DMS 273 (cell line): Measurements from ENCODE around the gene FIBP.

Experiments used
- DNase-seq: peaks from one replicate; lab custom pipeline; 2025; ENCODE audit not compliant: unreplicated experiment; lab: John Stamatoyannopoulos, UW

The FIBP gene

DNA sequence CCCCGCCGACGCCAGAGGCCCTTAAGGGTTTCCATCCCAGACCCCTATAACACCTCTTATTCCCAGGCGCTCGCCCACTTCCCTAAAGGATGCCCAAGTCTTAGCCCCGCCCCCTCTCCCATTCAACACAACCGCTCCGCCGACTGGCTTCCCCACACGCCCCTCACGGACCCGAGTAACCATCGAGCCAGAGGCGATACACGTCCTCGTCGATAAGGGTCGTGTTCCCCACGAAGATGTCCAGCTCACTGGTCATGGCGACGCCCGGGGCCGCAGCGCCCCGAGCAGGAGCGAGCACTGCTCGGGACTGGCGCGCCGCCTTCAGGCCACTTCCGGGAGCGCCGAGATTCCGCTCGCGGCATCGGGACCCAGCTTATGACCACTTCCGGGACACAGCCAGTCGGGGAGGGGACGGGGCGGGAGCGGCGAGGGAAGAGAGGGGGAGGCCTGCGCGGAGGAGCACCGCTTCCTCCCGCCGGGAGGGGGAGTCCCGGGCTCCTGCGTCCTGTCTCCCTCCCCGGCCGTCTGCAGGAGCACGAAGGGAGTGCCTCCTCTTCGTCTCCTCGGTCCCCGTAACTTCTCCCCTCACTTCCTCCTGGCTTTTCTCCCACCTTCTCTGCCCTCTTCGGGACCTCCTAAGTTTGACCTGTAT is at the start of gene FIBP:
Gene FIBP (minus strand): TSS at position 309 of the 652 bp plus-strand sequence. CDS start 53 bp downstream, at position 256.
- peak; percentile 97 for DNase-seq

GRCh38 chr11:65937766-65938165 is 49.5 kb upstream of the FIBP start:
- DNase-seq = no peak

DNA sequence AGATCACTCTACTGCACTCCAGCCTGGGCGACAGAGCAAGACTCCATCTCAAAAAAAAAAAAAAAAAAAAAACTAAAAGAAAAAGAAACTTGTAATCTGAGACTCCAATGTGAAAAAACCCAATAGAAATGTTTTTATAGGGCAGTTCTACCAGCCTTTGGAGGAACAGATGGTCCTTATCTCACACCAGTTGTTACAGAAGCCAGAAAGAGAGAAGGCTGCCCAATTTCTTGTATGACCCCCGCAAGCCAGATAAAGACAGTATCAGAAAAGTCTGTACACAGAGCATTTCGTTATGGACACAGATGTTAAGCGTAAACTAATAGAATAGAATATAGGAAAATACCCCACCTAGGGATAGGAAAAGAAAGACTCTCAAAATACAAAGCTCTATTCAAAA is 45.7 kb upstream of the FIBP start:
- peak; percentile 86 for DNase-seq

- DNase-seq = peak; percentile 48
Measured at GRCh38 chr11:65932558-65932919, 44.3 kb upstream of the FIBP start.

DNA sequence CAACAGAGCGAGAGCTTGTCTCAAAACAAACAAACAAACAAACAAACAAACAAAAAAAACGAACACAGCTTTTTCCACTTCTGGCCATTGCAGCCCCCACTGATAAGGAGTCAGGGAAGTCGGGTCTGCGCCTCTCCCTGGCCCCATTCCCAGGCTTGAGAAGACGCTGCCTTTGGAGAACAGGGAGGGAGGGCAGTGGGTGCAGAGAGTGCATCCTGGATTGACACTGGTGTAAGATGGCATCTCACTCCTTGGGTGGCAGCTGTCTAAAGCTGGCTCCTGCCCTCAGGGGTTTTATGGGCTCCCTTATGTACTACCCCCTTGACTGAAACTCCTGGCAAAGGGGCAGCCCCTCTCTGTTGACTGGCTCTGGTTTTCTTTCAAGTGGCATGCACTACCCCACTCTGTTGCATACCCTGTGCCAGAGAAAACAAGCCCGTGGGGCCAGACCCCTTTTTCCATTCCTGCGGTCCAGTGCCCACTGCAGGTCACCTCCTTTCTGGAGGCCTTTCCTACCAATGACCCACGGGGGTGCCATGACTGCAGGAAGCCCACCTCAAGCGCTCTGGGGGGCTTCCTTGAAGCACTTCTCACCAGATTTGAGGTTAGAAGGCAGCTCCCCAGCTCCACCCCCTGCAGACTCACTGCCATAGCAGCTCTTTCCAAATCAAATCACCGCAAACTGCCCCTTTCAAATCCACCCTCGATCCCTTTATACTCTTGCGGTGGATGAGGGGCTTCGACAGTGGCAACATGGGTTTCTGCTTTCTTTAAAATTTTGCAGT is 43.7 kb upstream of the FIBP start:
- DNase-seq = no peak

DNA sequence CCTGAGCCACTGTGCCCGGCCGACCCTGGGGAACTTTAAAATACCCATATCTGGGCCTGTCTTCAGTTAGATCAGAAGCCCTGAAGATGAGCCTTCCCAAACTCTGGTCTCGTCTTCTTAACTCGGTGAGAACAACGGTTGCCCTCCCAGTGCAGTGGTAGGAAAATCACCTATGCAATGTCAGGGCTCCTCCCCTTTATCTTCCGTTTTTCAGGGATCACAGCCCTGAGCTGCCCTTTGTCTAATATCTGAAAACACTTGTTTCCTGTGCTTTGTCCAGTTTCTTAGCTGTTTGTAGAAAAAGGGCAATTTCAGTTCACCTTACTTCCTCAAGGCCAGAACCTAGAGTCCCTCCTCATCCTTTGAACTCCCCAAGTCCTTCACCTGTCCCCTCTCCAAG is 40.4 kb upstream of the FIBP start:
- no peak for DNase-seq

- DNase-seq = no peak
Measured at GRCh38 chr11:65927904-65928397, 39.7 kb upstream of the FIBP start.

GRCh38 chr11:65925397-65925796 is 37.1 kb upstream of the FIBP start:
- no peak for DNase-seq

- no peak for DNase-seq
Measured at GRCh38 chr11:65922565-65922964, 34.3 kb upstream of the FIBP start.

GRCh38 chr11:65921876-65922275 is 33.6 kb upstream of the FIBP start:
- no peak for DNase-seq

- no peak for DNase-seq
Measured at GRCh38 chr11:65921033-65921555, 32.8 kb upstream of the FIBP start.

GRCh38 chr11:65920372-65920802 is 32.1 kb upstream of the FIBP start:
- no peak for DNase-seq

GRCh38 chr11:65919573-65920371 is 31.5 kb upstream of the FIBP start:
- DNase-seq = peak; percentile 62

DNA sequence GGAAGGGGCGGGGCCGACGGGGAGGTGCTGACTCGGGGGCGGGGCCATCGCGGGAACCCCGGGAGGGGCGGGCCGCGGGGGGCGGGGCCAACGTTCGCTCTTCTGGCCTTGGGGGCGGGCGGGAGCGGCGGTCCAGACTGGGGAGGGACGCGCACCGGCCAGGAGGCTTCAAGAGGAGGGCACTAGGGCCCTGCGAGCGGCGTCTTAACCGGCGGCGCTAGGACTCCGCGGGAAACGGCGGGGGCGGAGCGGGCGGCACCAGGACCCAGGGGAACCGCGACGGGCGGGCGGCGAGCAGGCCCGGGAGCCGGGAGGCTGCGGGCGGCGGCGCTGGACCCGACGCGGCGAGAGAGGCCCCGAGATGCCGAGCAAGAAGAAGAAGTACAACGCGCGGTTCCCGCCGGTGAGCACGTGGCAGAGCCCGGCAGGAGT is 30.9 kb upstream of the FIBP start, which contains the start of gene DRAP1:
Gene DRAP1 (plus strand): TSS at position 286 of the 432 bp plus-strand sequence. CDS start 76 bp downstream, at position 362.
- DNase-seq = peak; percentile 97

DNA sequence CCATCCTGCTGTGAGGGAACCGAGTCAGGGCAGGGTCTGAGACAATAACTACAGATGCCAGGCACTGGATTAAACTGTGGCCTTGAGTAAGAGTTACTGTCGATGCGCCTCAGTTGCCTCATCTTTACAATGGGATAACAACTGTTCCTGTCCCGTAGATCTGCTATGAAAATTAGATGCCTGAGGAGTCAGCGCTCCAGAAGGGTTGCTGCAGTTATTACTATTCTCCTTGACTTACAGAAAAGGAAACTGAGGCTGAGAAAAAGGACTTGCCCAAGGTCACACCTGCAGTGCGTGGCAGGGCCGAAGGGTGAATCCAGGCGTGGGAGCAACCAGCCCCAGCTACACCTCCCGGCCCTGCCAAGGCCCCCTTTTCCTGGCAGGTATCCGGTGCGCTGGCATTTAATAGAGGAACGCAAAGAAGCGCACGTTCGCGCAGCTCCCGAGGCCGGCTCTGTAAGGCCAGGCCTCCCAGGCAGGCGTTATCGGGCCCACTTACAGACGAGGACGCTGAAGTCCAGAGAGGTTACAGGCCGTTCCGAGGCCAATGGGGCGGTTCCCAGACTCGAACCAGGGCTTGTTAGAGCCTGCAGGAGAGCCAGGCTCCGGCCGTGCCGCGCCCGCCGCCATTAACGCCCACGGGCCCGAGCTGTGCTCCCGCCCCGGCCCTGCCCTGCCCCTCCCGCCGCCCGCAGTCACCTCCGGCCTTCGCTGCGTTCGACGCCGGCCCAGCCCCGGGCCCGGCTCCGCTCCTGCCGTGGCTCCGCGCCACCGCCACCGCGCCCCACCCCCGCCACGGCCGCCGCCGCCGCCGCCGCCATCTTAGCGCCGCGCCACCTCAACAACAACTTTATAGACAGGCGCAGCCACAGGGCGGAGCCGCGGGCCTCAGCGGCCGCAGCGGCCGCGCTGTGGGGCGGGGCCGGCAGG is 30.2 kb upstream of the FIBP start, which contains the start of gene C11orf68:
Gene C11orf68 (minus strand): TSS at position 852 of the 930 bp plus-strand sequence. CDS start 31 bp downstream, at position 821.
- peak; percentile 63 for DNase-seq

GRCh38 chr11:65917434-65918210 is 29.4 kb upstream of the FIBP start:
- no peak for DNase-seq

GRCh38 chr11:65917077-65917433 is 28.8 kb upstream of the FIBP start:
- DNase-seq = no peak

GRCh38 chr11:65916391-65916790 is 28.1 kb upstream of the FIBP start:
- no peak for DNase-seq

GRCh38 chr11:65915821-65916251 is 27.6 kb upstream of the FIBP start:
- peak; percentile 63 for DNase-seq
